Mesendoderm (in vitro differentiated cells): ENCODE results near the gene SEC14L1.

ENCODE experiments used
- DNase-seq: peaks from one replicate; pipeline ENCODE4 v3.0.0; 2013
- H2AK5ac ChIP-seq: 2 replicates; pipeline ENCODE4 v1.6.1; 2013; ENCODE audit warnings: low read length, inconsistent platforms
- H2BK120ac ChIP-seq: 2 replicates; pipeline ENCODE4 v1.6.1; 2013; ENCODE audit warnings: low read depth, mild to moderate bottlenecking, low read length, moderate library complexity, mixed read lengths
- H2BK15ac ChIP-seq: replicated peaks from 2 replicates; pipeline ENCODE4 v1.6.1; 2013; ENCODE audit warnings: low read depth, mild to moderate bottlenecking, moderate library complexity
- H2BK5ac ChIP-seq: 2 replicates; pipeline ENCODE4 v1.6.1; 2013; ENCODE audit warnings: low read length, inconsistent platforms
- H3K18ac ChIP-seq: 2 replicates; pipeline ENCODE4 v1.6.1; 2013; ENCODE audit warnings: mild to moderate bottlenecking, low read length, mixed read lengths
- H3K23ac ChIP-seq: one replicate; pipeline ENCODE4 v1.6.1; 2013; ENCODE audit warnings: low read length
- H3K27ac ChIP-seq: 2 replicates; pipeline ENCODE4 v1.5.1; 2013; ENCODE audit warnings: low read depth, mild to moderate bottlenecking, inconsistent platforms, low read length, moderate library complexity
- H3K27me3 ChIP-seq: 2 replicates; pipeline ENCODE4 v1.6.1; 2013; ENCODE audit warnings: low read length, control low read depth, mild to moderate bottlenecking, inconsistent platforms; ENCODE audit not compliant: insufficient read depth, poor library complexity
- H3K36me3 ChIP-seq: 2 replicates; pipeline ENCODE4 v1.6.1; 2013; ENCODE audit warnings: low read length, inconsistent platforms; ENCODE audit not compliant: control insufficient read depth, insufficient read depth
- H3K4ac ChIP-seq: one replicate; pipeline ENCODE4 v1.6.1; 2013; ENCODE audit warnings: low read depth, mild to moderate bottlenecking, low read length, moderate library complexity
- H3K4me1 ChIP-seq: 2 replicates; pipeline ENCODE4 v1.6.1; 2013; ENCODE audit warnings: low read depth, low read length, inconsistent platforms; ENCODE audit not compliant: control insufficient read depth
- H3K4me2 ChIP-seq: 2 replicates; pipeline ENCODE4 v1.6.1; 2013; ENCODE audit warnings: low read length
- H3K4me3 ChIP-seq: 2 replicates; pipeline ENCODE4 v1.5.1; 2013; ENCODE audit warnings: mild to moderate bottlenecking, low read length
- H3K56ac ChIP-seq: one replicate; pipeline ENCODE4 v1.6.1; 2013; ENCODE audit warnings: low read length
- H3K79me1 ChIP-seq: 2 replicates; pipeline ENCODE4 v1.6.1; 2013; ENCODE audit warnings: low read length, inconsistent platforms
- H3K79me2 ChIP-seq: 2 replicates; pipeline ENCODE4 v1.6.1; 2013; ENCODE audit warnings: mild to moderate bottlenecking, low read length; ENCODE audit not compliant: control insufficient read depth, insufficient read depth
- H3K9ac ChIP-seq: 2 replicates; pipeline ENCODE4 v1.6.1; 2013; ENCODE audit warnings: low read length, inconsistent platforms
- H4K5ac ChIP-seq: one replicate; pipeline ENCODE4 v1.6.1; 2013; ENCODE audit warnings: low read length
- H4K8ac ChIP-seq: one replicate; pipeline ENCODE4 v1.6.1; 2013; ENCODE audit warnings: low read depth, mild to moderate bottlenecking, control low read depth, low read length, moderate library complexity
- WGBS: extraction: QIAGEN DNeasy Blood & Tissue Kit; methylation state at CpG from one replicate; pipeline ENCODE4 v1.1.7; 2013; ENCODE audit warnings: low lambda C conversion rate, missing lambda C conversion rate; ENCODE audit not compliant: insufficient coverage; ENCODE audit errors: extremely low coverage; 5-methylcytosine and 5-hydroxymethylcytosine counted together

Gene SEC14L1

GRCh38 chr17:77207689-77208216 lies 67.0 kb downstream of the SEC14L1 start:
- no peak for DNase-seq
- no CpG with 5 or more reads among the region's 9 CpGs for WGBS
- no peak overlapping the region for H3K27ac ChIP-seq

GRCh38 chr17:77208217-77208808 lies 67.5 kb downstream of the SEC14L1 start:
- Histone ChIP-seq H3K4me1 (no peaks in the 10 kb centered on the region), H3K56ac (peak overlapping the region; percentile 17), H4K8ac (no peak overlapping the region), H3K18ac (no peak overlapping the region), H2BK15ac (no peak overlapping the region), H3K27ac (no peak overlapping the region), H3K79me2 (no peaks in the 10 kb centered on the region), H4K5ac (no peak overlapping the region), H3K4ac (no peak overlapping the region), H3K79me1 (no peaks in the 10 kb centered on the region), H3K4me3 (no peak overlapping the region), H3K27me3 (no peaks in the 10 kb centered on the region), H3K9ac (no peak overlapping the region), H2BK5ac (no peak overlapping the region), H2AK5ac (no peak overlapping the region), H3K23ac (no peak overlapping the region), H2BK120ac (no peak overlapping the region), H3K4me2 (no peak overlapping the region), H3K36me3 (peaks cover 7% of the 10 kb centered on the region)
- peak; percentile 84 for DNase-seq
- WGBS: no CpG with 5 or more reads among the region's 16 CpGs

More at GRCh38 chr17:77207689-77208216, 67.0 kb downstream of the SEC14L1 start:
- Histone ChIP-seq H2AK5ac (no peak overlapping the region), H2BK120ac (no peak overlapping the region), H3K23ac (no peak overlapping the region), H3K4ac (no peak overlapping the region), H3K4me3 (no peak overlapping the region), H3K56ac (no peak overlapping the region), H3K4me1 (no peaks in the 10 kb centered on the region), H3K79me2 (no peaks in the 10 kb centered on the region), H3K36me3 (peaks cover 6% of the 10 kb centered on the region), H4K8ac (no peak overlapping the region), H4K5ac (no peak overlapping the region), H3K18ac (no peak overlapping the region), H3K27me3 (no peaks in the 10 kb centered on the region), H3K9ac (no peak overlapping the region), H3K4me2 (no peak overlapping the region), H2BK15ac (no peak overlapping the region), H2BK5ac (no peak overlapping the region), H3K79me1 (no peaks in the 10 kb centered on the region)

- no peak overlapping the region for H2AK5ac ChIP-seq
- no peaks in the 10 kb centered on the region for H3K4me1 ChIP-seq
- H3K27me3 ChIP-seq: no peaks in the 10 kb centered on the region
- no peak overlapping the region for H3K9ac ChIP-seq
- no peak for DNase-seq
- H3K4ac ChIP-seq: no peak overlapping the region
- no peaks in the 10 kb centered on the region for H3K79me1 ChIP-seq
- no peak overlapping the region for H3K56ac ChIP-seq
- no peak overlapping the region for H2BK15ac ChIP-seq
- H3K4me3 ChIP-seq: no peak overlapping the region
- H3K23ac ChIP-seq: no peak overlapping the region
- no peak overlapping the region for H2BK5ac ChIP-seq
- H3K79me2 ChIP-seq: no peaks in the 10 kb centered on the region
- H3K36me3 ChIP-seq: peaks cover 7% of the 10 kb centered on the region
- H3K4me2 ChIP-seq: no peak overlapping the region
- H2BK120ac ChIP-seq: no peak overlapping the region
- WGBS: no CpG with 5 or more reads among the region's 3 CpGs
- H3K27ac ChIP-seq: no peak overlapping the region
- H4K5ac ChIP-seq: no peak overlapping the region
- no peak overlapping the region for H3K18ac ChIP-seq
- no peak overlapping the region for H4K8ac ChIP-seq
Measured at GRCh38 chr17:77208856-77209255, 68.1 kb downstream of the SEC14L1 start.

- Histone ChIP-seq H3K4me3 (no peak overlapping the region), H3K36me3 (peaks cover 7% of the 10 kb centered on the region), H4K5ac (no peak overlapping the region), H2BK15ac (no peak overlapping the region), H3K9ac (no peak overlapping the region), H2BK5ac (no peak overlapping the region), H3K18ac (no peak overlapping the region), H2BK120ac (no peak overlapping the region), H3K4ac (no peak overlapping the region), H3K27me3 (no peaks in the 10 kb centered on the region), H3K27ac (no peak overlapping the region), H3K4me1 (no peaks in the 10 kb centered on the region), H4K8ac (no peak overlapping the region), H2AK5ac (no peak overlapping the region), H3K56ac (no peak overlapping the region), H3K79me1 (no peaks in the 10 kb centered on the region), H3K79me2 (no peaks in the 10 kb centered on the region), H3K4me2 (no peak overlapping the region), H3K23ac (no peak overlapping the region)
- DNase-seq: no peak
- WGBS: no CpG with 5 or more reads among the region's 13 CpGs
Measured at GRCh38 chr17:77209330-77209748, 68.6 kb downstream of the SEC14L1 start.

- Histone ChIP-seq H3K79me1 (no peaks in the 10 kb centered on the region), H3K36me3 (peaks cover 7% of the 10 kb centered on the region), H3K18ac (no peak overlapping the region), H3K27ac (no peak overlapping the region), H4K5ac (no peak overlapping the region), H2BK120ac (no peak overlapping the region), H3K4me2 (no peak overlapping the region), H3K79me2 (no peaks in the 10 kb centered on the region), H3K4ac (no peak overlapping the region), H2BK15ac (no peak overlapping the region), H3K4me3 (no peak overlapping the region), H3K56ac (no peak overlapping the region), H3K4me1 (no peaks in the 10 kb centered on the region), H4K8ac (no peak overlapping the region), H3K9ac (no peak overlapping the region), H3K27me3 (no peaks in the 10 kb centered on the region), H2AK5ac (no peak overlapping the region), H3K23ac (no peak overlapping the region), H2BK5ac (no peak overlapping the region)
- DNase-seq: no peak
- whole genome bisulfite sequencing: no CpG with 5 or more reads among the region's 7 CpGs
Measured at GRCh38 chr17:77210331-77210730, 69.6 kb downstream of the SEC14L1 start.
